SK-N-SH (cell line): Measurements from ENCODE around the gene SPRYD3. TPM values are rescaled to one million over a fixed set of nuclear protein-coding genes. Genes with fewer than 3 reads are reported as not detected.

Experiments
- CTCF ChIA-PET: fragments of 300-600, 350-600 bp; formaldehyde crosslinking; extraction: SDS; loops from one replicate; lab custom pipeline; 2021; lab: Yijun Ruan, JAX
- POLR2A ChIA-PET: fragments of 350-600 bp; sonication (Branson Sonifier 250); formaldehyde crosslinking; extraction: SDS; loops from one replicate; lab custom pipeline; 2020; ENCODE audit warnings: antibody characterized with exemption, inconsistent platforms; lab: Yijun Ruan, JAX
- DNase-seq: peaks from one replicate; pipeline ENCODE4 v3.0.0; 2012
- H2AFZ ChIP-seq: fragments of 200-600 bp; sonication (generic); 2 replicates; pipeline ENCODE4 v1.8.1; 2016; ENCODE audit warnings: antibody characterized with exemption, mild to moderate bottlenecking, low read depth
- H3F3A ChIP-seq: fragments of 200-600 bp; sonication (generic); replicated peaks from 2 replicates; pipeline ENCODE3; 2016; ENCODE audit warnings: antibody characterized with exemption, mild to moderate bottlenecking; ENCODE audit not compliant: insufficient read depth
- H3K27ac ChIP-seq, 2 experiments: fragments of 200-500 bp in 1 of 2; fragments of 200-600 bp in 1 of 2; sonication (Bioruptor generic) in 1 of 2; sonication (generic), shearing (Covaris generic) in 1 of 2; 2 replicates each; pipeline versions ENCODE4 v1.5.1 to v1.6.1; 2014 to 2016; ENCODE audit warnings: low read depth in 2 of 2, inconsistent platforms in 1 of 2, low read length in 1 of 2, mild to moderate bottlenecking in 1 of 2, mixed read lengths in 1 of 2
- H3K27me3 ChIP-seq: fragments of 200-600 bp; sonication (generic), shearing (Covaris generic); 2 replicates; pipeline ENCODE4 v1.6.1; 2016; ENCODE audit warnings: mixed run types; ENCODE audit not compliant: insufficient read depth
- H3K36me3 ChIP-seq, 2 experiments: fragments of 200-500 bp in 1 of 2; fragments of 200-600 bp in 1 of 2; sonication (Bioruptor generic) in 1 of 2; sonication (generic) in 1 of 2; replicated peaks in 1 of 2; 2 replicates each; pipeline versions ENCODE3 to v1.5.1; 2014 to 2016; ENCODE audit warnings: low read length in 1 of 2, mild to moderate bottlenecking in 1 of 2; ENCODE audit not compliant: insufficient read depth in 2 of 2, control insufficient read depth in 1 of 2
- H3K4me1 ChIP-seq, 2 experiments: fragments of 200-500 bp in 1 of 2; fragments of 200-600 bp in 1 of 2; sonication (Bioruptor generic) in 1 of 2; sonication (generic), shearing (Covaris generic) in 1 of 2; 2 replicates each; pipeline versions ENCODE4 v1.5.1 to v1.6.1; 2014 to 2016; ENCODE audit warnings: low read depth in 1 of 2, low read length in 1 of 2, mixed run types in 1 of 2; ENCODE audit not compliant: insufficient read depth in 2 of 2, control insufficient read depth in 1 of 2
- H3K4me2 ChIP-seq: fragments of 200-600 bp; sonication (generic), shearing (Covaris generic); 2 replicates; pipeline ENCODE4 v1.6.1; 2017; ENCODE audit warnings: mixed run types
- H3K4me3 ChIP-seq, 2 experiments: fragments of 200-500 bp in 1 of 2; fragments of 200-600 bp in 1 of 2; sonication (Bioruptor generic) in 1 of 2; sonication (generic), shearing (Covaris generic) in 1 of 2; 2 replicates each; pipeline versions ENCODE4 v1.5.1 to v1.8.1; 2014 to 2016; ENCODE audit warnings: low read depth in 2 of 2, inconsistent platforms in 1 of 2, low read length in 1 of 2, mild to moderate bottlenecking in 1 of 2, mixed read lengths in 1 of 2, moderate library complexity in 1 of 2
- H3K79me2 ChIP-seq: fragments of 200-600 bp; sonication (generic); 2 replicates; pipeline ENCODE4 v1.8.1; 2017; ENCODE audit warnings: mild to moderate bottlenecking; ENCODE audit not compliant: insufficient read depth
- H3K9ac ChIP-seq: fragments of 200-600 bp; sonication (generic); 2 replicates; pipeline ENCODE4 v1.6.1; 2017; ENCODE audit warnings: mixed run types
- H3K9me2 ChIP-seq: fragments of 200-600 bp; sonication (generic); 2 replicates; pipeline ENCODE4 v1.6.1; 2017; ENCODE audit warnings: mixed run types
- H3K9me3 ChIP-seq: fragments of 200-600 bp; sonication (generic); 2 replicates; pipeline ENCODE4 v1.6.1; 2017; ENCODE audit warnings: mixed run types, mild to moderate bottlenecking, moderate library complexity
- H4K20me1 ChIP-seq: fragments of 200-600 bp; sonication (generic); 2 replicates; pipeline ENCODE4 v1.6.1; 2017; ENCODE audit warnings: mild to moderate bottlenecking, mixed run types; ENCODE audit not compliant: insufficient read depth
- EZH2phosphoT487 ChIP-seq: fragments of 200-600 bp; sonication (generic); IDR thresholded peaks from 2 replicates; pipeline ENCODE4 v1.6.1; 2017; ENCODE audit warnings: low read depth, mixed run types, mild to moderate bottlenecking, antibody characterized with exemption, moderate library complexity, borderline replicate concordance
- FOXM1 ChIP-seq: IDR thresholded peaks from 2 replicates; pipeline ENCODE4 v1.4.0; 2012; ENCODE audit warnings: low read depth, mild to moderate bottlenecking
- GATA2 ChIP-seq: sonication (generic); formaldehyde crosslinking; IDR thresholded peaks from 2 replicates; pipeline ENCODE4 v1.5.0; 2020; ENCODE audit warnings: mild to moderate bottlenecking, missing genetic modification reagents
- IRF3 ChIP-seq: fragments of 150-350 bp; IDR thresholded peaks from 2 replicates; pipeline ENCODE4 v1.6.1; 2016; ENCODE audit warnings: mild to moderate bottlenecking, low read depth, low read length
- JUND ChIP-seq: IDR thresholded peaks from 2 replicates; pipeline ENCODE4 v1.4.0; 2012
- MAX ChIP-seq: IDR thresholded peaks from 2 replicates; pipeline ENCODE4 v1.4.0; 2012; ENCODE audit warnings: low read depth
- MEF2A ChIP-seq: IDR thresholded peaks from 2 replicates; pipeline ENCODE4 v1.4.0; 2012; ENCODE audit warnings: low read depth, borderline replicate concordance
- MXI1 ChIP-seq: IDR thresholded peaks from 2 replicates; pipeline ENCODE4 v1.6.1; 2012; ENCODE audit warnings: mild to moderate bottlenecking, low read depth, low read length, improper control_type of control experiment
- POLR2AphosphoS5 ChIP-seq: IDR thresholded peaks from 2 replicates; pipeline ENCODE4 v1.6.1; 2012; ENCODE audit warnings: low read depth, low read length
- RAD21 ChIP-seq: IDR thresholded peaks from 2 replicates; pipeline ENCODE4 v1.6.1; 2012; ENCODE audit warnings: mild to moderate bottlenecking, low read length
- SIN3A ChIP-seq: IDR thresholded peaks from 2 replicates; pipeline ENCODE4 v1.6.1; 2012; ENCODE audit warnings: low read depth, mild to moderate bottlenecking, low read length, moderate library complexity, borderline replicate concordance
- USF1 ChIP-seq: IDR thresholded peaks from 2 replicates; pipeline ENCODE4 v1.4.0; 2012; ENCODE audit warnings: low read depth, borderline replicate concordance
- YY1 ChIP-seq: IDR thresholded peaks from 2 replicates; pipeline ENCODE4 v1.4.0; 2012; ENCODE audit warnings: low read depth, mild to moderate bottlenecking
- ZBTB33 ChIP-seq: IDR thresholded peaks from 2 replicates; pipeline ENCODE4 v1.4.0; 2012; ENCODE audit warnings: low read depth, borderline replicate concordance
- WGBS: methylation state at CpG from one replicate; pipeline ENCODE4 v1.1.6; 2017; ENCODE audit warnings: low lambda C conversion rate; 5-methylcytosine and 5-hydroxymethylcytosine counted together
- polyA plus RNA-seq, 3 experiments: library from polyadenylated mRNA; depleted of rRNA; stranded (reverse); fragments of >200 nt; gene quantifications; 2 replicates each; pipeline ENCODE4 v1.2.3, GENCODE V29; 2012

Gene SPRYD3
- polyA plus RNA-seq, 1 of the 3 experiments (the other 2 are of a cell fraction) = 20.3 TPM

- H2AFZ ChIP-seq = no peak overlapping the region
- no peaks in the 10 kb centered on the region for H3K36me3 ChIP-seq
- no peaks in the 10 kb centered on the region for H3K9me2 ChIP-seq
- H3K9ac ChIP-seq = no peak overlapping the region
- H3K4me2 ChIP-seq = no peak overlapping the region
- H3F3A ChIP-seq = peaks cover 19% of the 10 kb centered on the region
- no peaks in the 10 kb centered on the region for H4K20me1 ChIP-seq
- no peaks in the 10 kb centered on the region for H3K27me3 ChIP-seq
- H3K4me3 ChIP-seq = no peak overlapping the region
- no peak overlapping the region for H3K27ac ChIP-seq
- DNase-seq = no peak
- peaks cover 4% of the 10 kb centered on the region; the same call in 1 of the 2 replicates for H3K79me2 ChIP-seq
- TF ChIP-seq RAD21 = no peak
- TF ChIP-seq MXI1 = no peak
- no peak for TF ChIP-seq MAX
- no peak for TF ChIP-seq GATA2
- no peak for TF ChIP-seq JUND
- no peak for TF ChIP-seq IRF3
- TF ChIP-seq POLR2AphosphoS5 = no peak
- no peak for TF ChIP-seq SIN3A
- TF ChIP-seq YY1 = no peak
- no peak for TF ChIP-seq MEF2A
- no peak for TF ChIP-seq FOXM1
- TF ChIP-seq EZH2phosphoT487 = no peak
- TF ChIP-seq, all 33 proteins: peak for 0
- Histone ChIP-seq H3K9me3 (no peaks in the 10 kb centered on the region), H3K4me1 (peaks cover 10 to 20% of the 10 kb centered on the region in 2 experiments; a peak in 2 of 4 replicates)
- CTCF ChIA-PET = interaction anchor here (0.7 to 4.9 kb wide), 5 partner anchors 12 to 46 kb away, joined by 3 to 48 read pairs (median 5); partner anchors contain the start of gene SPRYD3
- 94% methylated on average over 6 of the region's 6 CpGs for WGBS
- POLR2A ChIA-PET = no interaction called here
Observed at GRCh38 chr12:53093777-53094393, 14.7 kb upstream of the SPRYD3 start.

GRCh38 chr12:53091756-53092155, 12.6 kb upstream of the SPRYD3 start:
- WGBS = 79% methylated on average over 6 of the region's 6 CpGs
- ChIA-PET CTCF (interaction anchor here (1.4 to 4.9 kb wide), 3 partner anchors 13 to 30 kb away, joined by 3 to 48 read pairs (median 6); partner anchors contain the start of gene SPRYD3), POLR2A (interaction anchor here (1.4 kb wide), 1 partner anchor 13 kb away, joined by 4 read pairs; the partner anchor contains the start of gene SPRYD3)
- Histone ChIP-seq H3K27me3 (no peaks in the 10 kb centered on the region), H3K4me2 (no peak overlapping the region), H3K9me2 (no peaks in the 10 kb centered on the region), H3F3A (peaks cover under 1% of the 10 kb centered on the region), H3K4me3 (no peak overlapping the region), H3K4me1 (peaks cover 6% of the 10 kb centered on the region in 2 experiments; a peak in 2 of 4 replicates), H3K79me2 (no peaks in the 10 kb centered on the region), H2AFZ (no peak overlapping the region), H3K9me3 (no peaks in the 10 kb centered on the region), H3K36me3 (no peaks in the 10 kb centered on the region), H4K20me1 (no peaks in the 10 kb centered on the region), H3K27ac (no peak overlapping the region), H3K9ac (no peak overlapping the region)
- DNase-seq = no peak
- no peak for TF ChIP-seq USF1
- TF ChIP-seq ZBTB33 = no peak
- no peak for TF ChIP-seq POLR2AphosphoS5
